ENCODE data around the gene ATXN7L3B. TPM values are rescaled to one million over a fixed set of nuclear protein-coding genes. Genes with fewer than 3 reads are reported as not detected.

The ATXN7L3B gene
- total RNA-seq, 1 donor from 2014 or later = 23.9 TPM

- H3K27me3 Mint-ChIP-seq = peaks cover 2% of the 10 kb centered on the region
- intact Hi-C loops (cut with micrococcal nuclease) = no loop called here
- H3K9me3 Mint-ChIP-seq = no peaks in the 10 kb centered on the region
- no peaks in the 10 kb centered on the region for H3K36me3 Mint-ChIP-seq (ENCODE audit: low read depth)
- no peak for DNase-seq
- no peaks in the 10 kb centered on the region for H3K4me1 Mint-ChIP-seq
- no peak overlapping the region for H3K27ac Mint-ChIP-seq
- no peak overlapping the region for H3K4me3 Mint-ChIP-seq
Observed at GRCh38 chr12:74579981-74580380, 42.3 kb downstream of the ATXN7L3B start.

GRCh38 chr12:74581439-74581838, 43.8 kb downstream of the ATXN7L3B start:
- H3K4me3 Mint-ChIP-seq = no peak overlapping the region

GRCh38 chr12:74584483-74585062, 46.9 kb downstream of the ATXN7L3B start:
- H3K4me3 Mint-ChIP-seq = no peak overlapping the region
- H3K36me3 Mint-ChIP-seq (ENCODE audit: low read depth) = no peaks in the 10 kb centered on the region
- no peaks in the 10 kb centered on the region for H3K9me3 Mint-ChIP-seq
- no peak overlapping the region for H3K27ac Mint-ChIP-seq
- H3K27me3 Mint-ChIP-seq = no peaks in the 10 kb centered on the region
- DNase-seq = no peak
- no peaks in the 10 kb centered on the region for H3K4me1 Mint-ChIP-seq
- intact Hi-C loops (cut with micrococcal nuclease) = no loop called here

More at GRCh38 chr12:74581439-74581838, 43.8 kb downstream of the ATXN7L3B start:
- no peaks in the 10 kb centered on the region for H3K36me3 Mint-ChIP-seq (ENCODE audit: low read depth)
- intact Hi-C loops (cut with micrococcal nuclease) = no loop called here
- H3K4me1 Mint-ChIP-seq = no peaks in the 10 kb centered on the region
- DNase-seq = no peak
- H3K27ac Mint-ChIP-seq = no peak overlapping the region
- H3K27me3 Mint-ChIP-seq = peaks cover 2% of the 10 kb centered on the region
- H3K9me3 Mint-ChIP-seq = no peaks in the 10 kb centered on the region

GRCh38 chr12:74586251-74586650, 48.6 kb downstream of the ATXN7L3B start:
- Mint-ChIP-seq H3K36me3 (ENCODE audit: low read depth) (no peaks in the 10 kb centered on the region), H3K4me3 (no peak overlapping the region), H3K27me3 (no peaks in the 10 kb centered on the region), H3K9me3 (no peaks in the 10 kb centered on the region), H3K27ac (no peak overlapping the region), H3K4me1 (no peaks in the 10 kb centered on the region)
- intact Hi-C loops (cut with micrococcal nuclease) = no loop called here
- no peak for DNase-seq
